HepG2 (cell line): ENCODE data around the gene CMIP. TPM values are rescaled to one million over a fixed set of nuclear protein-coding genes. Genes with fewer than 3 reads are reported as not detected.

Experiments
- FOXO1 ChIP-seq: sonication (generic); formaldehyde crosslinking; IDR thresholded peaks from 2 replicates; pipeline ENCODE4 v1.4.0; 2020; ENCODE audit warnings: missing genetic modification reagents
- GMEB2 ChIP-seq: IDR thresholded peaks from 2 replicates; pipeline ENCODE4 v1.6.1; 2016; ENCODE audit warnings: missing biosample characterization, missing genetic modification reagents, low read depth
- IRF1 ChIP-seq: sonication (generic); formaldehyde crosslinking; IDR thresholded peaks from 2 replicates; pipeline ENCODE4 v1.4.0; 2020; ENCODE audit warnings: low read depth, mild to moderate bottlenecking, missing genetic modification reagents
- KLF11 ChIP-seq: IDR thresholded peaks from 2 replicates; pipeline ENCODE4 v1.6.1; 2016; ENCODE audit warnings: missing compliant biosample characterization
- MEIS1 ChIP-seq: sonication (generic); formaldehyde crosslinking; IDR thresholded peaks from 2 replicates; pipeline ENCODE4 v1.9.0; 2021; ENCODE audit warnings: mild to moderate bottlenecking, missing genetic modification reagents, moderate library complexity, borderline replicate concordance
- NFAT5 ChIP-seq: sonication (generic); formaldehyde crosslinking; IDR thresholded peaks from 2 replicates; pipeline ENCODE4 v1.4.0; 2020; ENCODE audit warnings: missing genetic modification reagents
- SETDB1 ChIP-seq: sonication (generic); formaldehyde crosslinking; IDR thresholded peaks from 2 replicates; pipeline ENCODE4 v1.5.1; 2020; ENCODE audit warnings: missing genetic modification reagents, mild to moderate bottlenecking, borderline replicate concordance
- XBP1 ChIP-seq: sonication (generic); formaldehyde crosslinking; IDR thresholded peaks from 2 replicates; pipeline ENCODE4 v1.5.0; 2020; ENCODE audit warnings: missing genetic modification reagents
- YEATS4 ChIP-seq: sonication (generic); formaldehyde crosslinking; IDR thresholded peaks from 2 replicates; pipeline ENCODE4 v1.4.0; 2020; ENCODE audit warnings: missing genetic modification reagents, borderline replicate concordance
- ZFP82 ChIP-seq: sonication (generic); formaldehyde crosslinking; IDR thresholded peaks from 2 replicates; pipeline ENCODE4 v1.5.1; 2020; ENCODE audit warnings: mild to moderate bottlenecking, missing genetic modification reagents, borderline replicate concordance
- ZNF12 ChIP-seq: sonication (generic); formaldehyde crosslinking; IDR thresholded peaks from 2 replicates; pipeline ENCODE4 v1.5.0; 2020; ENCODE audit warnings: missing genetic modification reagents
- ZNF597 ChIP-seq: sonication (generic); formaldehyde crosslinking; IDR thresholded peaks from 2 replicates; pipeline ENCODE4 v1.5.0; 2020; ENCODE audit warnings: missing genetic modification reagents
- ZNF670 ChIP-seq: sonication (generic); formaldehyde crosslinking; IDR thresholded peaks from 2 replicates; pipeline ENCODE4 v1.8.0; 2022; ENCODE audit warnings: mild to moderate bottlenecking, missing genetic modification reagents, borderline replicate concordance
- ZNF678 ChIP-seq: sonication (generic); formaldehyde crosslinking; IDR thresholded peaks from 2 replicates; pipeline ENCODE4 v1.4.0; 2020; ENCODE audit warnings: mild to moderate bottlenecking, missing genetic modification reagents
- ZNF770 ChIP-seq: sonication (generic); formaldehyde crosslinking; IDR thresholded peaks from 2 replicates; pipeline ENCODE4 v1.5.0; 2020; ENCODE audit warnings: mild to moderate bottlenecking, missing genetic modification reagents
- ZNF850 ChIP-seq: sonication (generic); formaldehyde crosslinking; conservative IDR thresholded peaks from 2 replicates; pipeline ENCODE4 v1.9.0; 2021; ENCODE audit warnings: mild to moderate bottlenecking, missing genetic modification reagents
- polyA plus RNA-seq, 8 experiments: library from polyadenylated mRNA; depleted of rRNA in 3 of 8; stranded (reverse) in 7 of 8; unstranded in 1 of 8; fragments of >200 nt; fragmentation: Illumina TruSeq in 4 of 8; extraction: Trizol in 4 of 8; gene quantifications; 2 replicates each; pipeline versions ENCODE4 v1.2.1 to v1.2.3, GENCODE V29; 2011 to 2016; ENCODE audit warnings: low read depth in 4 of 8, missing spikeins in 1 of 8, mixed read lengths in 1 of 8; ENCODE audit not compliant: insufficient read depth in 1 of 8
- total RNA-seq, 5 experiments: library from RNA; depleted of rRNA; stranded (reverse); fragments of >200 nt; fragmentation: Illumina TruSeq; extraction: Trizol; gene quantifications; 2 replicates each; pipeline ENCODE4 v1.2.3, GENCODE V29; 2016; ENCODE audit warnings: low read depth in 1 of 5

Gene CMIP
- total and polyA plus RNA-seq, 2 of the 13 experiments (the other 11 are each of a cell fraction or from before 2014, with no cell fraction given): 10.9 to 18.1 TPM

- no peak for TF ChIP-seq YEATS4 (CRISPR knock-in tag)
- no peak for TF ChIP-seq ZNF597 (CRISPR knock-in tag)
- no peak for TF ChIP-seq XBP1 (CRISPR knock-in tag)
- no peak for TF ChIP-seq ZNF670 (CRISPR knock-in tag)
- TF ChIP-seq GMEB2: no peak
- no peak for TF ChIP-seq MEIS1 (CRISPR knock-in tag)
- TF ChIP-seq ZNF770 (CRISPR knock-in tag): no peak
- TF ChIP-seq KLF11 (CRISPR knock-in tag): no peak
- TF ChIP-seq ZNF850 (CRISPR knock-in tag): no peak
- TF ChIP-seq SETDB1: no peak
- TF ChIP-seq ZNF12 (CRISPR knock-in tag): no peak
- TF ChIP-seq FOXO1 (CRISPR knock-in tag): no peak
- no peak for TF ChIP-seq NFAT5 (CRISPR knock-in tag)
- TF ChIP-seq IRF1: no peak
- TF ChIP-seq ZNF678 (CRISPR knock-in tag): no peak
- TF ChIP-seq ZFP82 (CRISPR knock-in tag): no peak
Measured at GRCh38 chr16:81730090-81731051, 285.8 kb downstream of the CMIP start (continued).
